ENCODE results near the gene AWAT2. TPM values are rescaled to one million over a fixed set of nuclear protein-coding genes. Genes with fewer than 3 reads are reported as not detected.

AWAT2 gene
- total and polyA plus RNA-seq, 3 donors from 2014 or later, result 0.31 to 3.9 (median 0.44) TPM

- Histone ChIP-seq H3K4me1 (no peaks in the 10 kb centered on the region), H3K9me3 (no peaks in the 10 kb centered on the region), H3K36me3 (ENCODE audit: low read depth, missing control alignments) (no peaks in the 10 kb centered on the region), H3K27me3 (no peaks in the 10 kb centered on the region), H3K4me3 (no peak overlapping the region), H3K27ac (no peak overlapping the region)
- no peak for DNase-seq
- 83% methylated on average over 4 of the region's 4 CpGs; no CpG with 5 or more reads in 1 of the 2 donors for WGBS, 2 donors
- no peak for TF ChIP-seq CTCF (IDR thresholded peaks at IDR 0.05)
- TF ChIP-seq POLR2A (IDR thresholded peaks at IDR 0.05), result no peak
- intact Hi-C loops (cut with DNase I; ENCODE audit: low total_unique reads), result no loop called here
Measured at GRCh38 chrX:70012756-70013155, 37.0 kb downstream of the AWAT2 start.

DNA sequence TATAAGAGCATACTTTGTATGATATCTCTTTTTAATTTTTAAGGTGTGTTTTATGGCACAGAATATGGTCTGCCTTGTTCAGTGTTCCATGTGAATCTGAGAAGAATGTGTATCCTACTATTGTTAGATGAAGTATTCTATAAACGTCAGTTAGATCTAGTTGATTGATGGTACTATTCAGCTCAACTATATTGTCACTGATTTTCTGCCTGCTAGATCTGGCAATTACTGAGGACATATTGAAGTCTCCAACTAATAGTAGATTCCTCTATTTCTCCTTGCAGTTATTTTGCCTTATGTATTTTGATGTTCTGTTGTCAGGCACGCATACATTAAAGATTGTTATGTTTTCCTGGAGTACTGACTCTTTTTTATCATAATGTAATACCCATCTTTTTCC is 39.8 kb downstream of the AWAT2 start:
- H3K36me3 ChIP-seq (ENCODE audit: low read depth, missing control alignments), result no peaks in the 10 kb centered on the region
- no peaks in the 10 kb centered on the region for H3K9me3 ChIP-seq
- intact Hi-C loops (cut with DNase I; ENCODE audit: low total_unique reads), result no loop called here
- H3K27ac ChIP-seq, result no peak overlapping the region
- no peaks in the 10 kb centered on the region for H3K27me3 ChIP-seq
- DNase-seq, result no peak
- WGBS, 2 donors, result 86 to 90% methylated on average over 2 of the region's 2 CpGs
- no peak overlapping the region for H3K4me3 ChIP-seq
- TF ChIP-seq CTCF (IDR thresholded peaks at IDR 0.05) (no peak), POLR2A (IDR thresholded peaks at IDR 0.05) (no peak)
- H3K4me1 ChIP-seq, result no peaks in the 10 kb centered on the region

GRCh38 chrX:70009049-70009448 is 40.7 kb downstream of the AWAT2 start:
- DNase-seq, result no peak
- no peak overlapping the region for H3K27ac ChIP-seq
- TF ChIP-seq POLR2A (IDR thresholded peaks at IDR 0.05), result no peak
- no peaks in the 10 kb centered on the region for H3K4me1 ChIP-seq
- H3K27me3 ChIP-seq, result no peaks in the 10 kb centered on the region
- intact Hi-C loops (cut with DNase I; ENCODE audit: low total_unique reads), result no loop called here
- H3K4me3 ChIP-seq, result no peak overlapping the region
- no peaks in the 10 kb centered on the region for H3K9me3 ChIP-seq
- no peaks in the 10 kb centered on the region for H3K36me3 ChIP-seq (ENCODE audit: low read depth, missing control alignments)

DNA sequence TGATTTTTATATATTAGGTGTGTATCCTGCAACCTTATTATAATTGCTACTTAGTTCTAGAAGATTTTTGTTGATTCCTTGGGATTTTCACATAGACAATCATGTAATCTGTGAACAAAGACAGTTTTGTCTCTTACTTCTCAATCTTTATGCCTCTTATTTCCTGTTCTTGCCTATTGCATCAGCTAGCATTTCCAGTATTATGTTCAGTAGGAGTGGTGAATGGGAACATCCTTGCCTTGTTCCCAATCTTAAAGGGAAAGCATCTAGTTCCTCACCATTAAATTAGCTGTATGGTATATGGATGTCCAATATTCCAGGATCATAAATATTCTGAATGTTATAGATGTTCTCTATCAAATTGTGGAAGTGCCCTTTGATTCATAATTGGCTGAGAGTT is 41.8 kb downstream of the AWAT2 start:
- Histone ChIP-seq H3K27me3 (no peaks in the 10 kb centered on the region), H3K36me3 (ENCODE audit: low read depth, missing control alignments) (no peaks in the 10 kb centered on the region), H3K9me3 (no peaks in the 10 kb centered on the region), H3K27ac (no peak overlapping the region), H3K4me1 (no peaks in the 10 kb centered on the region), H3K4me3 (no peak overlapping the region)
- no peak for DNase-seq
- intact Hi-C loops (cut with DNase I; ENCODE audit: low total_unique reads), result no loop called here
- no peak for TF ChIP-seq CTCF (IDR thresholded peaks at IDR 0.05)
- TF ChIP-seq POLR2A (IDR thresholded peaks at IDR 0.05), result no peak

- Histone ChIP-seq H3K27ac (no peak overlapping the region), H3K4me1 (no peaks in the 10 kb centered on the region), H3K4me3 (no peak overlapping the region), H3K36me3 (ENCODE audit: low read depth, missing control alignments) (no peaks in the 10 kb centered on the region), H3K27me3 (no peaks in the 10 kb centered on the region), H3K9me3 (no peaks in the 10 kb centered on the region)
- no peak for DNase-seq
- TF ChIP-seq CTCF (IDR thresholded peaks at IDR 0.05) (no peak), POLR2A (IDR thresholded peaks at IDR 0.05) (no peak)
- intact Hi-C loops (cut with DNase I; ENCODE audit: low total_unique reads), result no loop called here
- 50 to 68% methylated on average over 3 of the region's 3 CpGs for WGBS, 2 donors
Measured at GRCh38 chrX:70001708-70002341, 47.9 kb downstream of the AWAT2 start.

Data from testis (tissue), 3 donors.